Mesothelial cell of epicardium (in vitro differentiated cells): ENCODE results near the gene DCUN1D2. TPM values are rescaled to one million over a fixed set of nuclear protein-coding genes. Genes with fewer than 3 reads are reported as not detected.

ENCODE experiments used
- DNase-seq, 2 experiments: peaks; one replicate each; pipeline ENCODE4 v3.0.0; 2021; ENCODE audit warnings: low spot score in 2 of 2; ENCODE audit not compliant: unreplicated experiment in 2 of 2
- H3K27ac Mint-ChIP-seq: 2 replicates; pipeline ENCODE4 v1.8.0; 2021; ENCODE audit warnings: mixed read lengths
- H3K27me3 Mint-ChIP-seq: 2 replicates; pipeline ENCODE4 v1.8.0; 2021; ENCODE audit warnings: low read depth, mixed read lengths
- H3K36me3 Mint-ChIP-seq: 2 replicates; pipeline ENCODE4 v1.8.0; 2021; ENCODE audit warnings: mixed read lengths
- H3K4me1 Mint-ChIP-seq: 2 replicates; pipeline ENCODE4 v1.8.0; 2021; ENCODE audit warnings: mixed read lengths
- H3K4me3 Mint-ChIP-seq: 2 replicates; pipeline ENCODE4 v1.8.0; 2021; ENCODE audit warnings: mild to moderate bottlenecking, moderate library complexity, mixed read lengths
- H3K9me3 Mint-ChIP-seq: 2 replicates; pipeline ENCODE4 v1.8.0; 2021; ENCODE audit warnings: mixed read lengths
- CTCF ChIP-seq: fragments of 200-600 bp; sonication (generic); IDR thresholded peaks from one replicate; pipeline ENCODE4 v1.5.0; 2021; ENCODE audit warnings: antibody characterized with exemption; ENCODE audit not compliant: unreplicated experiment
- total RNA-seq: library from RNA; stranded (reverse); gene quantifications from 3 replicates; pipeline ENCODE4 v1.2.1, GENCODE V29; 2021

Gene DCUN1D2
- total RNA-seq, 1 donor from 2014 or later, result 40.2 TPM

- H3K27me3 Mint-ChIP-seq, result no peaks in the 10 kb centered on the region
- H3K9me3 Mint-ChIP-seq, result no peaks in the 10 kb centered on the region
- no peak for TF ChIP-seq CTCF
- H3K36me3 Mint-ChIP-seq, result peaks cover 28% of the 10 kb centered on the region
- H3K27ac Mint-ChIP-seq, result no peak overlapping the region
- H3K4me3 Mint-ChIP-seq, result no peak overlapping the region
- no peak for DNase-seq
- H3K4me1 Mint-ChIP-seq, result peaks cover 13% of the 10 kb centered on the region
Observed at GRCh38 chr13:113499936-113500335, 9.4 kb upstream of the DCUN1D2 start.

GRCh38 chr13:113498905-113499304 lies 8.4 kb upstream of the DCUN1D2 start:
- Mint-ChIP-seq H3K9me3 (no peaks in the 10 kb centered on the region), H3K36me3 (peaks cover 21% of the 10 kb centered on the region)
- no peak for TF ChIP-seq CTCF

GRCh38 chr13:113497217-113497616 lies 6.7 kb upstream of the DCUN1D2 start:
- peaks cover 32% of the 10 kb centered on the region for H3K4me1 Mint-ChIP-seq
- no peaks in the 10 kb centered on the region for H3K27me3 Mint-ChIP-seq
- H3K27ac Mint-ChIP-seq, result no peak overlapping the region
- H3K4me3 Mint-ChIP-seq, result no peak overlapping the region
- no peak for TF ChIP-seq CTCF
- no peaks in the 10 kb centered on the region for H3K9me3 Mint-ChIP-seq
- H3K36me3 Mint-ChIP-seq, result peaks cover 15% of the 10 kb centered on the region
- no peak for DNase-seq

More at GRCh38 chr13:113498905-113499304, 8.4 kb upstream of the DCUN1D2 start:
- H3K4me3 Mint-ChIP-seq, result no peak overlapping the region
- H3K27me3 Mint-ChIP-seq, result no peaks in the 10 kb centered on the region
- no peak overlapping the region for H3K27ac Mint-ChIP-seq
- peaks cover 19% of the 10 kb centered on the region for H3K4me1 Mint-ChIP-seq
- no peak for DNase-seq

GRCh38 chr13:113495494-113496210 lies 5.1 kb upstream of the DCUN1D2 start:
- H3K4me3 Mint-ChIP-seq, result peak overlapping the region; percentile 45
- H3K27ac Mint-ChIP-seq, result peak overlapping the region; percentile 45
- H3K27me3 Mint-ChIP-seq, result no peaks in the 10 kb centered on the region
- no peak for DNase-seq
- peaks cover 15% of the 10 kb centered on the region for H3K36me3 Mint-ChIP-seq
- peaks cover 39% of the 10 kb centered on the region for H3K4me1 Mint-ChIP-seq
- TF ChIP-seq CTCF, result no peak
- no peaks in the 10 kb centered on the region for H3K9me3 Mint-ChIP-seq

- DNase-seq, result no peak
- no peaks in the 10 kb centered on the region for H3K9me3 Mint-ChIP-seq
Observed at GRCh38 chr13:113493315-113493951, 2.9 kb upstream of the DCUN1D2 start.

More at GRCh38 chr13:113493315-113493951, 2.9 kb upstream of the DCUN1D2 start:
- Mint-ChIP-seq H3K27me3 (no peaks in the 10 kb centered on the region), H3K4me1 (peaks cover 55% of the 10 kb centered on the region), H3K4me3 (peak overlapping the region; percentile 47), H3K27ac (peak overlapping the region; percentile 90), H3K36me3 (peaks cover 8% of the 10 kb centered on the region)
- TF ChIP-seq CTCF, result no peak
